Astrocyte of the cerebellum (primary cell): ENCODE results near the gene SULT6B1.

ENCODE experiments used
- DNase-seq: peaks from one replicate; pipeline ENCODE4 v3.0.0-alpha.2; 2011; ENCODE audit warnings: low read depth
- H3K4me3 ChIP-seq: 2 replicates; pipeline ENCODE4 v1.5.1; 2011; ENCODE audit warnings: mild to moderate bottlenecking, low read depth, low read length, moderate library complexity
- CTCF ChIP-seq: IDR thresholded peaks from 2 replicates; pipeline ENCODE4 v1.5.1; 2012; ENCODE audit warnings: low read length, low read depth, moderate library complexity, mild to moderate bottlenecking; ENCODE audit errors: missing control alignments
- in situ Hi-C: cut with HindIII; loops from 2 replicates; pipeline ENCODE4 v1.10.0; 2017; ENCODE audit warnings: low sequenced_read_pairs

Gene SULT6B1

GRCh38 chr2:37125416-37125815 is 63.1 kb downstream of the SULT6B1 start:
- H3K4me3 ChIP-seq: no peak overlapping the region
- DNase-seq: no peak
- TF ChIP-seq CTCF: no peak
- in situ Hi-C loops: no loop called here

DNA sequence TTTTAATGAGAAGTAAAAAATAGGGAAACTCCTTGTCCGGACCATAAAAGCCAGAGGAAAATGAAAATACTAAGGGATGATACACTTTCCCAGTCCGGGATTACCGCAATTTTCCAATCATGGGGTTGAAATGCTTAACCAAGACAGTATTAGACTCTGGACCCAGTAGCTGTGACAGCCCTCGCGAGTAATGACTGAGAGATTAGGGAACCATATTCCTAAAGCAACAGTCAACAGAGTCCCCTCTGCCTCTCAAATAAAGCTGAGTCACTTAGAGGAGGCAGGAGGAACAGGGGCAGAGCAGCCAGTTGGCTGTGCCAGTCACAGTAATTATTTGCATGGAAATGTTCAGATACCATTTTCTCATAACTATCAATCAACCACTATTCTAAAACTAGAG is 69.3 kb downstream of the SULT6B1 start:
- in situ Hi-C loops: no loop called here
- TF ChIP-seq CTCF: no peak
- no peak overlapping the region for H3K4me3 ChIP-seq
- no peak for DNase-seq
